ENCODE measurements around the gene LMX1A. TPM values are rescaled to one million over a fixed set of nuclear protein-coding genes. Genes with fewer than 3 reads are reported as not detected.

The LMX1A gene
- total RNA-seq, 2 experiments from 2014 or later = not detected

DNA sequence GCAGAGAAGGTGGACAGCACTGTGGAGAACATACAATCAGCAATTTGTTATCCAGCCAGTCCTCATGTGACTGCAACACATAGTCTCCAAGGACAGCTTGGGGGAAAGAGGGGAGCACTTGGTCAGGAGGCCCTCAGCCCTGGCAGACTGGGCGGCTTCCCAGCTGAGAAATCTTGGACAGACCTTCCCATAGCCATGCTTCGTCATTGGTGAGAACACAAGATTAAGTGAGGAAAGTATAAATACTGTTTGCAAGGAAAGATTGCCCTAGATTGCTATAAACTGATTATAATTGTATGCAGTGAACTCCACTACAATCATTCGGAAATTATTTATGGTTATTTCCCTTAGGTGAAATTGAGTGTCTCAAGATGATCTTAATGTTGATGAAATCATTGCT, 131.5 kb downstream of the LMX1A start:
- H3K36me3 Mint-ChIP-seq (ENCODE audit: low read depth) = no peaks in the 10 kb centered on the region
- ChIA-PET POLR2A (no interaction called here), CTCF (no interaction called here)
- no peaks in the 10 kb centered on the region for H3K4me1 Mint-ChIP-seq (ENCODE audit: low read depth)
- ATAC-seq (no peak), DNase-seq (no peak)
- intact Hi-C loops (cut with micrococcal nuclease) = no loop called here
- H3K27ac Mint-ChIP-seq = no peak overlapping the region
- H3K27me3 Mint-ChIP-seq = no peaks in the 10 kb centered on the region
- no peaks in the 10 kb centered on the region for H3K9me3 Mint-ChIP-seq
- TF ChIP-seq, protein P1, sequence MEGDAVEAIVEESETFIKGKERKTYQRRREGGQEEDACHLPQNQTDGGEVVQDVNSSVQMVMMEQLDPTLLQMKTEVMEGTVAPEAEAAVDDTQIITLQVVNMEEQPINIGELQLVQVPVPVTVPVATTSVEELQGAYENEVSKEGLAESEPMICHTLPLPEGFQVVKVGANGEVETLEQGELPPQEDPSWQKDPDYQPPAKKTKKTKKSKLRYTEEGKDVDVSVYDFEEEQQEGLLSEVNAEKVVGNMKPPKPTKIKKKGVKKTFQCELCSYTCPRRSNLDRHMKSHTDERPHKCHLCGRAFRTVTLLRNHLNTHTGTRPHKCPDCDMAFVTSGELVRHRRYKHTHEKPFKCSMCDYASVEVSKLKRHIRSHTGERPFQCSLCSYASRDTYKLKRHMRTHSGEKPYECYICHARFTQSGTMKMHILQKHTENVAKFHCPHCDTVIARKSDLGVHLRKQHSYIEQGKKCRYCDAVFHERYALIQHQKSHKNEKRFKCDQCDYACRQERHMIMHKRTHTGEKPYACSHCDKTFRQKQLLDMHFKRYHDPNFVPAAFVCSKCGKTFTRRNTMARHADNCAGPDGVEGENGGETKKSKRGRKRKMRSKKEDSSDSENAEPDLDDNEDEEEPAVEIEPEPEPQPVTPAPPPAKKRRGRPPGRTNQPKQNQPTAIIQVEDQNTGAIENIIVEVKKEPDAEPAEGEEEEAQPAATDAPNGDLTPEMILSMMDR (IDR thresholded peaks at IDR 0.05) = no peak
- no peak overlapping the region for H3K4me3 Mint-ChIP-seq

DNA sequence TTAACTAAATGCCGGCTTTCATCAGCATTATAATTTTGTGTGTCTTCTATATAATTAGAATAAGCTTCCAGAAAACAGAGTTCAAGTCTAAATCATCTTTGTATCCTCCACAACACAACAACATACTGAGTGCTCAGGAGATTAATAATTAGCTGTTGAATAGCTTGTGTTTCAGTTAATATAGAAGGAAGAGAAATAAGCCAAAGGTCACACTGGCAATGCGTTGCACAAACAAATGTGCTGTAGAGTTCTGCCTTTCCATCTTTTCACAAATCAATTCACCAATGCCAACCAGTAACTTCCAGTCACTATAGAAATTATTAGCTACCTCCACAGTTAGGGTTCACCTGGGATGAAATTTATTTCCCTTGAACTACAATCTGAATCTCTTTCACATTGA, 132.0 kb downstream of the LMX1A start:
- H3K27me3 Mint-ChIP-seq = no peaks in the 10 kb centered on the region
- ChIA-PET CTCF (no interaction called here), POLR2A (no interaction called here)
- intact Hi-C loops (cut with micrococcal nuclease) = no loop called here
- TF ChIP-seq, protein P1 (IDR thresholded peaks at IDR 0.05) = no peak
- no peak overlapping the region for H3K27ac Mint-ChIP-seq
- H3K9me3 Mint-ChIP-seq = no peaks in the 10 kb centered on the region
- H3K4me1 Mint-ChIP-seq (ENCODE audit: low read depth) = no peaks in the 10 kb centered on the region
- DNase-seq = no peak
- ATAC-seq = no peak
- no peak overlapping the region for H3K4me3 Mint-ChIP-seq
- H3K36me3 Mint-ChIP-seq (ENCODE audit: low read depth) = no peaks in the 10 kb centered on the region

DNA sequence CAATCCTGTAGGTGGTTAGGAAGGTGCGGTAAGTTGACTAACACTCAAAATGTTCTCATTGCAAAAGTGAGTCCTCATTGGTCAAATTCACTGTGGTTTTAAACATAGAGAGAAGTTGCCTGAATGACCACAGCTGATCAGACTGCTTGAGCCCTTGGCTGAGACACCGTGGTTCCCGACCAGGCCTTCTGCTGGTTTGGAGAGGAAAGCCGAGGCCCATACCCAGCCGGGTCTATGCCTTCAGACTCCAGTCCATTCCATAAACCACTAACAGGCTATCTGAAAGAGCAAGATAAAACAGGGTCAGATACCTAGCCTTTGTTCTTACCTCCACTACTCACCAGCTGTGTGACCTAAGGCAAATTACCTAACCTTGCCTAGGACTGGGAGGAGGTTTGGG, 133.9 kb downstream of the LMX1A start:
- no peak for ATAC-seq
- intact Hi-C loops (cut with micrococcal nuclease) = no loop called here
- no peak overlapping the region for H3K27ac Mint-ChIP-seq
- TF ChIP-seq, protein P1 (IDR thresholded peaks at IDR 0.05) = no peak
- POLR2A ChIA-PET = no interaction called here
- DNase-seq = no peak
- no peaks in the 10 kb centered on the region for H3K9me3 Mint-ChIP-seq
- H3K27me3 Mint-ChIP-seq = peaks cover 3% of the 10 kb centered on the region
- no peaks in the 10 kb centered on the region for H3K36me3 Mint-ChIP-seq (ENCODE audit: low read depth)
- H3K4me3 Mint-ChIP-seq = no peak overlapping the region
- no peaks in the 10 kb centered on the region for H3K4me1 Mint-ChIP-seq (ENCODE audit: low read depth)
- CTCF ChIA-PET = no interaction called here

- Mint-ChIP-seq H3K4me3 (no peak overlapping the region), H3K36me3 (ENCODE audit: low read depth) (no peaks in the 10 kb centered on the region), H3K27ac (no peak overlapping the region), H3K4me1 (ENCODE audit: low read depth) (no peaks in the 10 kb centered on the region), H3K9me3 (no peaks in the 10 kb centered on the region), H3K27me3 (peaks cover 3% of the 10 kb centered on the region)
- ChIA-PET CTCF (interaction anchor here (1.1 kb wide), 1 partner anchor 148 kb away, joined by 3 read pairs; no protein-coding TSS in a partner anchor), POLR2A (no interaction called here)
- ATAC-seq (no peak), DNase-seq (no peak)
- TF ChIP-seq, protein P1 (IDR thresholded peaks at IDR 0.05) = no peak
- intact Hi-C loops (cut with micrococcal nuclease) = no loop called here
Observed at GRCh38 chr1:165218731-165219130, 137.8 kb downstream of the LMX1A start.

- TF ChIP-seq, protein P1 (IDR thresholded peaks at IDR 0.05) = no peak
- Mint-ChIP-seq H3K36me3 (ENCODE audit: low read depth) (no peaks in the 10 kb centered on the region), H3K4me3 (no peak overlapping the region), H3K27me3 (peaks cover 3% of the 10 kb centered on the region), H3K27ac (no peak overlapping the region), H3K9me3 (no peaks in the 10 kb centered on the region), H3K4me1 (ENCODE audit: low read depth) (no peaks in the 10 kb centered on the region)
- DNase-seq = no peak
- ChIA-PET POLR2A (no interaction called here), CTCF (no interaction called here)
- intact Hi-C loops (cut with micrococcal nuclease) = no loop called here
- ATAC-seq = no peak
Observed at GRCh38 chr1:165217958-165218357, 138.6 kb downstream of the LMX1A start.

All from activated CD8-positive, alpha-beta T cell treated with anti-CD3 and anti-CD28 coated beads for 36 hours (primary cell).